HG03066 (cell line): Measurements from ENCODE around the gene PDIA2.
"Not testable (repeated sequence)": the region's sequence is repeated elsewhere in the genome, so short reads cannot be mapped to it uniquely, and the experiment has no call there.

Experiments
- ATAC-seq: cut with Tn5 transposase; IDR thresholded peaks from one replicate; pipeline ENCODE4 v1.9.1; 2021; ENCODE audit warnings: low read depth; ENCODE audit not compliant: unreplicated experiment

Gene PDIA2

GRCh38 chr16:283033-283805 is at the start of gene PDIA2:
Gene PDIA2 (plus strand): TSS chr16:283164. CDS start chr16:283170, 6 bp downstream.
- ATAC-seq, result no peak

GRCh38 chr16:234468-235305 is 48.3 kb upstream of the PDIA2 start, which contains the start of gene FAM234A:
Gene FAM234A (plus strand): TSS chr16:234821. CDS start chr16:254414, 19,593 bp downstream.
- ATAC-seq, result peak; percentile 86

GRCh38 chr16:239948-240277 is 43.1 kb upstream of the PDIA2 start:
- ATAC-seq, result no peak

- no peak for ATAC-seq
Observed at GRCh38 chr16:240559-240958, 42.4 kb upstream of the PDIA2 start.

- no peak for ATAC-seq
Observed at GRCh38 chr16:242281-242680, 40.7 kb upstream of the PDIA2 start.

GRCh38 chr16:243348-243747 is 39.6 kb upstream of the PDIA2 start:
- no peak for ATAC-seq

- no peak for ATAC-seq
Observed at GRCh38 chr16:245105-245504, 37.9 kb upstream of the PDIA2 start.

GRCh38 chr16:247027-247426 is 35.9 kb upstream of the PDIA2 start:
- no peak for ATAC-seq

- no peak for ATAC-seq
Observed at GRCh38 chr16:249431-249830, 33.5 kb upstream of the PDIA2 start.

- no peak for ATAC-seq
Observed at GRCh38 chr16:252366-253337, 30.3 kb upstream of the PDIA2 start.

GRCh38 chr16:253833-254232 is 29.1 kb upstream of the PDIA2 start:
- ATAC-seq, result no peak

- no peak for ATAC-seq
Observed at GRCh38 chr16:254461-254860, 28.5 kb upstream of the PDIA2 start.

- ATAC-seq, result no peak
Observed at GRCh38 chr16:255183-255582, 27.8 kb upstream of the PDIA2 start.

GRCh38 chr16:258091-258490 is 24.9 kb upstream of the PDIA2 start:
- ATAC-seq, result not testable (repeated sequence)

- ATAC-seq, result no peak
Observed at GRCh38 chr16:259226-259625, 23.7 kb upstream of the PDIA2 start.

GRCh38 chr16:259814-260253 is 23.1 kb upstream of the PDIA2 start:
- ATAC-seq, result no peak

GRCh38 chr16:260326-260725 is 22.6 kb upstream of the PDIA2 start:
- ATAC-seq, result no peak

- ATAC-seq, result no peak
Observed at GRCh38 chr16:261031-261691, 21.8 kb upstream of the PDIA2 start.

GRCh38 chr16:262121-262745 is 20.7 kb upstream of the PDIA2 start:
- no peak for ATAC-seq
